NK-92 (cell line): Measurements from ENCODE around the gene IWS1.
"Not testable (repeated sequence)": the region's sequence is repeated elsewhere in the genome, so short reads cannot be mapped to it uniquely, and the experiment has no call there.

Source experiments
- DNase-seq: peaks from one replicate; lab custom pipeline; 2025; ENCODE audit not compliant: unreplicated experiment; lab: John Stamatoyannopoulos, UW

The IWS1 gene

GRCh38 chr2:127530245-127531140 lies 4.2 kb upstream of the IWS1 start:
- DNase-seq = no peak

GRCh38 chr2:127529416-127529815 lies 3.1 kb upstream of the IWS1 start:
- not testable (repeated sequence) for DNase-seq

GRCh38 chr2:127528487-127528886 lies 2.2 kb upstream of the IWS1 start:
- DNase-seq = no peak

- no peak for DNase-seq
Observed at GRCh38 chr2:127527001-127527804, 914 bp upstream of the IWS1 start.

- DNase-seq = no peak
Observed at GRCh38 chr2:127525691-127526131, 578 bp downstream of the IWS1 start.

GRCh38 chr2:127524198-127524834 lies 2.0 kb downstream of the IWS1 start:
- DNase-seq = not testable (repeated sequence)

GRCh38 chr2:127523269-127523939 lies 2.9 kb downstream of the IWS1 start:
- no peak for DNase-seq

GRCh38 chr2:127520424-127520823 lies 5.9 kb downstream of the IWS1 start:
- no peak for DNase-seq

GRCh38 chr2:127517465-127517864 lies 8.8 kb downstream of the IWS1 start:
- DNase-seq = no peak

GRCh38 chr2:127516041-127516762 lies 10.1 kb downstream of the IWS1 start:
- DNase-seq = no peak

- DNase-seq = no peak
Observed at GRCh38 chr2:127515383-127515915, 10.8 kb downstream of the IWS1 start.

- DNase-seq = no peak
Observed at GRCh38 chr2:127514485-127514884, 11.8 kb downstream of the IWS1 start.

- DNase-seq = no peak
Observed at GRCh38 chr2:127514076-127514475, 12.2 kb downstream of the IWS1 start.

- no peak for DNase-seq
Observed at GRCh38 chr2:127512362-127512761, 13.9 kb downstream of the IWS1 start.

GRCh38 chr2:127511917-127512316 lies 14.4 kb downstream of the IWS1 start:
- DNase-seq = no peak

GRCh38 chr2:127511090-127511695 lies 15.1 kb downstream of the IWS1 start:
- no peak for DNase-seq

GRCh38 chr2:127510073-127510472 lies 16.2 kb downstream of the IWS1 start:
- DNase-seq = no peak

GRCh38 chr2:127508631-127509034 lies 17.7 kb downstream of the IWS1 start:
- no peak for DNase-seq

GRCh38 chr2:127508023-127508630 lies 18.2 kb downstream of the IWS1 start:
- DNase-seq = no peak
